Endothelial cell (in vitro differentiated cells): Measurements from ENCODE around the gene COX20. TPM values are rescaled to one million over a fixed set of nuclear protein-coding genes. Genes with fewer than 3 reads are reported as not detected.
A peak's percentile ranks its signal among the peaks of the same experiment; 100 is the strongest.

Experiments used
- DNase-seq: peaks from one replicate; pipeline ENCODE4 v3.0.0; 2021; ENCODE audit warnings: low spot score
- H3K27ac Mint-ChIP-seq: one replicate; pipeline ENCODE4 v1.8.0; 2021; ENCODE audit warnings: mixed read lengths, inconsistent platforms; ENCODE audit not compliant: unreplicated experiment
- H3K27me3 Mint-ChIP-seq: one replicate; pipeline ENCODE4 v1.8.0; 2021; ENCODE audit warnings: mild to moderate bottlenecking, moderate library complexity, mixed read lengths, inconsistent platforms; ENCODE audit not compliant: unreplicated experiment
- H3K36me3 Mint-ChIP-seq: one replicate; pipeline ENCODE4 v1.8.0; 2021; ENCODE audit warnings: mild to moderate bottlenecking, low read depth, mixed read lengths, inconsistent platforms; ENCODE audit not compliant: unreplicated experiment
- H3K4me1 Mint-ChIP-seq: one replicate; pipeline ENCODE4 v1.8.0; 2021; ENCODE audit warnings: mild to moderate bottlenecking, mixed read lengths, inconsistent platforms; ENCODE audit not compliant: unreplicated experiment
- H3K4me3 Mint-ChIP-seq: one replicate; pipeline ENCODE4 v1.8.0; 2021; ENCODE audit warnings: mild to moderate bottlenecking, mixed read lengths, inconsistent platforms; ENCODE audit not compliant: unreplicated experiment
- H3K9me3 Mint-ChIP-seq: one replicate; pipeline ENCODE4 v1.8.0; 2021; ENCODE audit warnings: mixed read lengths, inconsistent platforms; ENCODE audit not compliant: unreplicated experiment
- CTCF ChIP-seq: fragments of 200-600 bp; sonication (generic); IDR thresholded peaks from one replicate; pipeline ENCODE4 v1.5.0; 2021; ENCODE audit warnings: antibody characterized with exemption; ENCODE audit not compliant: unreplicated experiment
- long read RNA-seq: library from polyadenylated mRNA; unstranded; transcript quantifications from one replicate; pipeline ENCODE4 v2.0.0, GENCODE V29; 2020; ENCODE audit not compliant: unreplicated experiment
- total RNA-seq: library from RNA; stranded (reverse); fragmentation: NEBNext Ultra II Directional; extraction: Animal tissue kit (Norgen Biotek cat#: 25700); gene quantifications from one replicate; pipeline ENCODE4 v1.2.1, GENCODE V29; 2021; ENCODE audit not compliant: unreplicated experiment

The COX20 gene
- 9.6 TPM for total RNA-seq
- long read RNA-seq, transcript COX20-203 (4 exons, 2,631 nt), result major isoform, 7 of 12 reads
- long read RNA-seq, partial matches to known transcripts, result 0 of 12 reads
- long read RNA-seq, other reads (novel, unspliced or antisense), result 1 of 12 reads

GRCh38 chr1:244835276-244836134 lies at the start of gene COX20:
Gene COX20, plus strand, starts transcription at chr1:244835658. Its CDS starts 57 bp downstream, at chr1:244835715.
- Mint-ChIP-seq H3K36me3 (peaks cover 11% of the 10 kb centered on the region), H3K27ac (peak within 1 kb of the TSS; percentile 99)
- DNase-seq, result peak; percentile 82

GRCh38 chr1:244788493-244789275 lies 46.8 kb upstream of the COX20 start:
- Mint-ChIP-seq H3K36me3 (no peaks in the 10 kb centered on the region), H3K4me1 (no peaks in the 10 kb centered on the region), H3K4me3 (no peak overlapping the region), H3K27me3 (no peaks in the 10 kb centered on the region), H3K27ac (no peak overlapping the region), H3K9me3 (no peaks in the 10 kb centered on the region)
- TF ChIP-seq CTCF, result no peak
- no peak for DNase-seq

More at GRCh38 chr1:244835276-244836134, at the start of gene COX20:
- no peak for TF ChIP-seq CTCF
- Mint-ChIP-seq H3K4me1 (peaks cover 28% of the 10 kb centered on the region), H3K4me3 (peak within 1 kb of the TSS; percentile 96), H3K9me3 (no peaks in the 10 kb centered on the region), H3K27me3 (peaks cover 12% of the 10 kb centered on the region)

GRCh38 chr1:244789276-244789580 lies 46.2 kb upstream of the COX20 start:
- Mint-ChIP-seq H3K4me3 (no peak overlapping the region), H3K27ac (no peak overlapping the region), H3K36me3 (no peaks in the 10 kb centered on the region), H3K9me3 (no peaks in the 10 kb centered on the region), H3K4me1 (no peaks in the 10 kb centered on the region), H3K27me3 (no peaks in the 10 kb centered on the region)
- no peak for TF ChIP-seq CTCF
- DNase-seq, result no peak

- H3K36me3 Mint-ChIP-seq, result no peaks in the 10 kb centered on the region
- H3K9me3 Mint-ChIP-seq, result no peaks in the 10 kb centered on the region
- no peak overlapping the region for H3K27ac Mint-ChIP-seq
- no peak for DNase-seq
- H3K4me3 Mint-ChIP-seq, result no peak overlapping the region
- H3K4me1 Mint-ChIP-seq, result no peaks in the 10 kb centered on the region
- no peak for TF ChIP-seq CTCF
- no peaks in the 10 kb centered on the region for H3K27me3 Mint-ChIP-seq
These were observed 45.7 kb upstream of the COX20 start for GRCh38 chr1:244789731-244790130.
